Thyroid gland (tissue), 4 donors: ENCODE results near the gene USP3. TPM values are rescaled to one million over a fixed set of nuclear protein-coding genes. Genes with fewer than 3 reads are reported as not detected.

Experiments
- DNase-seq, 2 donors: peaks; one replicate each; pipeline ENCODE4 v3.0.0-alpha.2; 2019
- H3K27ac ChIP-seq, 3 donors: fragments of 200-600 bp; sonication (generic); 1 replicate in 2 of 3; 2 replicates in 1 of 3; pipeline ENCODE4 v1.5.1; 2016 to 2019; ENCODE audit warnings: mild to moderate bottlenecking in 1 of 3, moderate library complexity in 1 of 3
- H3K27me3 ChIP-seq: fragments of 200-600 bp; sonication (generic); one replicate; pipeline ENCODE4 v1.5.1; 2019
- H3K36me3 ChIP-seq, 2 donors: fragments of 200-600 bp; sonication (generic); one replicate each; pipeline ENCODE4 v1.5.1; 2016 to 2019
- H3K4me1 ChIP-seq, 2 donors: fragments of 200-600 bp; sonication (generic); one replicate each; pipeline ENCODE4 v1.5.1; 2017 to 2019
- H3K4me3 ChIP-seq, 3 donors: fragments of 200-600 bp; sonication (generic); replicated peaks in 1 of 3; 1 replicate in 2 of 3; 2 replicates in 1 of 3; pipeline ENCODE4 v1.5.1; 2016; ENCODE audit warnings: mild to moderate bottlenecking in 1 of 3
- H3K9me3 ChIP-seq: fragments of 200-600 bp; sonication (generic); one replicate; pipeline ENCODE4 v1.5.1; 2017
- POLR2A ChIP-seq, 2 donors: fragments of 450-650 bp; IDR thresholded peaks; one replicate each; pipeline ENCODE4 v1.6.1; 2017; ENCODE audit warnings: antibody characterized with exemption in 2 of 2, mild to moderate bottlenecking in 2 of 2, moderate library complexity in 1 of 2
- WGBS, 2 donors: methylation state at CpG; one replicate each; pipeline ENCODE4 v1.1.5; 2017; 5-methylcytosine and 5-hydroxymethylcytosine counted together
- intact Hi-C: fragments of 100-400 bp; cut with DNase I; formaldehyde crosslinking; loops from one replicate; pipeline ENCODE4 v1.15.1; 2023
- total RNA-seq, 4 donors: library from RNA; depleted of rRNA; stranded (reverse); fragments of >200 nt; gene quantifications; one replicate each; pipeline ENCODE4 v1.2.3, GENCODE V29; 2016
- TF ChIP-seq, protein P1 (sequence below), 6 experiments: fragments of 200-600 bp in 3 of 6; fragments of 450-650 bp in 3 of 6; sonication (generic) in 3 of 6; IDR thresholded peaks; one replicate each; pipeline ENCODE4 v1.5.1; 2016 to 2019; ENCODE audit warnings: antibody characterized with exemption in 6 of 6, mild to moderate bottlenecking in 2 of 6, inconsistent platforms in 1 of 6, moderate library complexity in 1 of 6

The USP3 gene
- total RNA-seq, 4 donors from 2014 or later, result 42.9 to 82.2 (median 53.7) TPM

DNA sequence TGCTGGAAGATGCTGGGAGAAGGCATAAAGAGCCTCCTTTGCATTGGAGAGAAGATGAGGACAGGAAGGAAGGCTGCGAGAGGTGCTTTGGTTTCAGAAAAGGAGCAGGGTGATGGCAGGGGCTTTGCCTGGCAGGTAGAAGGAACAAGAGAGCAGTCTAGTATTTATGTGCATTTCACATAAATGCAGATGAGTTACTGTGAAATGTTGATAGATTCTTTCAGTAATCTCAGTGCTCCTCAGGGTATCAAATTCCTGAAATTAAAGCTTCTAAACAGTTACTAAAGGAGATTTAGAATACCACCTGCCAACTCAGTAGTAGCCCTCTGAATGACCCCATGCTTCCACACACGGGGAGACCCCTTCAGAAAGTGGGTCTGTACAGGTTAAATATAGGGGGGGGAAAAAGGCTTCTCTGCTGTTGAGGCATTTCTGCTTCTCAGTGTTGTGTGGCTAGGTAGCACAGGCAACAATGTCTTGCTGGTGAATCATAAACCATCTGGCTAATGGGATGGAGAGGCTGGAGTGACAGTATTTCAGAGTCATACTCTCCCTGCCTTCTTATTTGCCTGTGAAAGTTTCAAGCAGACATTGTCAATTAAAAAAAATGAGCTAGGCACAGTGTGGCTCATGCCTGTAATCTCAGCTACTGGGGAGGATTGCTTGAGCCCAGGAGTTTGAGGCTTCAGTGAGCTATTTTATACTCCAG lies 78.5 kb downstream of the USP3 start:
- Histone ChIP-seq H3K27ac (no peak overlapping the region), H3K4me3 (no peak overlapping the region), H3K4me1 (no peaks in the 10 kb centered on the region), H3K36me3 (no peaks in the 10 kb centered on the region), H3K9me3 (no peaks in the 10 kb centered on the region), H3K27me3 (no peaks in the 10 kb centered on the region)
- 88 to 90% methylated on average over 2 of the region's 2 CpGs for WGBS, 2 donors
- intact Hi-C loops, result no loop called here
- TF ChIP-seq POLR2A (IDR thresholded peaks at IDR 0.05), result no peak
- TF ChIP-seq, protein P1, sequence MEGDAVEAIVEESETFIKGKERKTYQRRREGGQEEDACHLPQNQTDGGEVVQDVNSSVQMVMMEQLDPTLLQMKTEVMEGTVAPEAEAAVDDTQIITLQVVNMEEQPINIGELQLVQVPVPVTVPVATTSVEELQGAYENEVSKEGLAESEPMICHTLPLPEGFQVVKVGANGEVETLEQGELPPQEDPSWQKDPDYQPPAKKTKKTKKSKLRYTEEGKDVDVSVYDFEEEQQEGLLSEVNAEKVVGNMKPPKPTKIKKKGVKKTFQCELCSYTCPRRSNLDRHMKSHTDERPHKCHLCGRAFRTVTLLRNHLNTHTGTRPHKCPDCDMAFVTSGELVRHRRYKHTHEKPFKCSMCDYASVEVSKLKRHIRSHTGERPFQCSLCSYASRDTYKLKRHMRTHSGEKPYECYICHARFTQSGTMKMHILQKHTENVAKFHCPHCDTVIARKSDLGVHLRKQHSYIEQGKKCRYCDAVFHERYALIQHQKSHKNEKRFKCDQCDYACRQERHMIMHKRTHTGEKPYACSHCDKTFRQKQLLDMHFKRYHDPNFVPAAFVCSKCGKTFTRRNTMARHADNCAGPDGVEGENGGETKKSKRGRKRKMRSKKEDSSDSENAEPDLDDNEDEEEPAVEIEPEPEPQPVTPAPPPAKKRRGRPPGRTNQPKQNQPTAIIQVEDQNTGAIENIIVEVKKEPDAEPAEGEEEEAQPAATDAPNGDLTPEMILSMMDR (IDR thresholded peaks at IDR 0.05), result no peak
- DNase-seq, result no peak

DNA sequence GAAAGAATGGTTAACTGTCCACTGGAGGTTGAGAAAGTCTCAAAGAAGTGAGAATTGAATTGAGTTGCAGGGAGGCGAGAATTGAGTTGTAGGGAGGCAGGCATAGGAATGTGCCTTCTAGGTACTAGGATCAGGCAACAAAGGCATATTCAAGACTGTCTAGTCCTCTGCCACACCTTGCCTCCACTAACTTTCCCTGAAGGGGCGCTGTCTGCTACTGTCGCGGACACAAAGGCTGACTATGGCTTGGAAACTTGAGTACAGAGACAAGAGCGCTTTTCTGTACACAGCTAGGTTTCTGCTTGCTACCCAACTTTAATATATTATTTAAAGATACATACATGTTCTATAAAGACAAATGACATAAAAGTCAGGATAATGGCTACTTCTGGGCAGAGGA lies 82.4 kb downstream of the USP3 start:
- Histone ChIP-seq H3K9me3 (no peaks in the 10 kb centered on the region), H3K27me3 (no peaks in the 10 kb centered on the region), H3K4me1 (no peaks in the 10 kb centered on the region), H3K36me3 (peaks cover 17 to 19% of the 10 kb centered on the region in 2 donors), H3K27ac (no peak overlapping the region), H3K4me3 (no peak overlapping the region)
- WGBS, 2 donors, result 93 to 96% methylated on average over 5 of the region's 5 CpGs
- TF ChIP-seq, protein P1 (IDR thresholded peaks at IDR 0.05), result no peak
- no peak for TF ChIP-seq POLR2A (IDR thresholded peaks at IDR 0.05)
- intact Hi-C loops, result no loop called here
- no peak for DNase-seq

DNA sequence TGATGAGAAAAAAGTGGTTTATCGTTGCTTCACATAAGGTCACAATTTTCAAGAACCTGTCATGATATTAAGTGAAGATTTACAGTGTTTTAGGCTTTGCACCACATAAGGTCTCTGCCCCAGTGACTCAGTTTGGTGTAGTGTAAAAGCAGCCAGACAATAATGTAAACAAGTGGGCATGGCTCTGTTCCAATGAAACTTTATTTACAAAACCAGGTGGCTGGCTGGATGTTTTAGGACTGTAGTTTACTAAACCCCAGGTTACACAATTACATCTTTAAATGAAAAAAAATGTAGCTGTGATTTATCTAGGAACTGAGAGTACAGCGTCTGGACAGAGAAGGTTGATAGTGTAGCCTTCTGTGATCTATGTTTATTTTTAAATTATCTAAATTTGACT lies 83.1 kb downstream of the USP3 start:
- TF ChIP-seq, protein P1 (IDR thresholded peaks at IDR 0.05), result no peak
- no peak for TF ChIP-seq POLR2A (IDR thresholded peaks at IDR 0.05)
- H3K9me3 ChIP-seq, result no peaks in the 10 kb centered on the region
- no peaks in the 10 kb centered on the region for H3K27me3 ChIP-seq
- H3K27ac ChIP-seq, result no peak overlapping the region
- H3K4me1 ChIP-seq, result no peaks in the 10 kb centered on the region
- DNase-seq, result no peak
- intact Hi-C loops, result no loop called here
- WGBS, 2 donors, result 89 to 94% methylated on average over 2 of the region's 2 CpGs
- no peak overlapping the region for H3K4me3 ChIP-seq
- peaks cover 17 to 22% of the 10 kb centered on the region in 2 donors for H3K36me3 ChIP-seq

DNA sequence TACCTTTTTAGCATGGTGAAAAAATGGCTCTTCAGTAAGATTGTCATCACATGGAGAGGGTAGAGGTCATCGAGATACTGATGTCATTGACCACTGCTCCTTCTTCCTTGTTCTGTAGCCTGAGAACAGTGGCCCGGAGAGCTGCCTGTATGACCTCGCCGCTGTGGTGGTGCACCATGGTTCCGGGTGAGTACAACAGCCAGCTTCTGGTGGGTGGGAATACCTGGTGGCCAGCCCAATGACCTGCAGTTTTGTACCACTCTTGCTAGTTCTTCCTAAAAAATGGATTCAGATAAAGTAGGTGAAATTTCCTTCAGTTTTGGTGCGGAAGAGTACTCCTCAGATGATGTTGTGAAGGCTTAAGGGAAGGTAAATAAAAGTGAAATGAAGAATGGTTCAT lies 84.4 kb downstream of the USP3 start:
- H3K4me3 ChIP-seq, result no peak overlapping the region
- H3K36me3 ChIP-seq, result peaks cover 17 to 22% of the 10 kb centered on the region in 2 donors
- DNase-seq, result no peak
- 93 to 100% methylated on average over 6 of the region's 6 CpGs for WGBS, 2 donors
- H3K9me3 ChIP-seq, result no peaks in the 10 kb centered on the region
- intact Hi-C loops, result no loop called here
- H3K4me1 ChIP-seq, result no peaks in the 10 kb centered on the region
- no peak for TF ChIP-seq POLR2A (IDR thresholded peaks at IDR 0.05)
- TF ChIP-seq, protein P1 (IDR thresholded peaks at IDR 0.05), result no peak
- H3K27ac ChIP-seq, result no peak overlapping the region
- H3K27me3 ChIP-seq, result no peaks in the 10 kb centered on the region
